GM12878 (cell line): Measurements from ENCODE around the gene CCNJL. TPM values are rescaled to one million over a fixed set of nuclear protein-coding genes. Genes with fewer than 3 reads are reported as not detected.

Experiments
- ATAC-seq: fragments of 200-7000 bp; cut with Tn5 transposase; 3 replicates; pipeline ENCODE4 v1.9.1; 2020; ENCODE audit warnings: mild to moderate bottlenecking, moderate library complexity
- BruUV-seq: library from RNA; stranded (reverse); fragments of 400-500 nt; replicated peaks from 2 replicates; lab custom pipeline; 2021; lab: Mats Ljungman, UMichigan
- CTCF ChIA-PET: fragments of 300-600 bp; sonication (Branson Sonifier 250); formaldehyde crosslinking; extraction: SDS; loops from one replicate; lab custom pipeline; 2021; ENCODE audit warnings: inconsistent platforms; lab: Yijun Ruan, JAX
- POLR2A ChIA-PET: fragments of 350-600 bp; formaldehyde crosslinking; extraction: SDS; loops from one replicate; lab custom pipeline; 2021; ENCODE audit warnings: inconsistent platforms; lab: Charles Lee
- RAD21 ChIA-PET: fragments of 300-600 bp; sonication (Branson Sonifier 250); formaldehyde crosslinking; loops from one replicate; lab custom pipeline; 2023; ENCODE audit warnings: antibody characterized with exemption; ENCODE audit not compliant: unreplicated experiment; lab: Charles Lee
- SMC1A ChIA-PET: fragments of 300-600 bp; sonication (Branson Sonifier 250); formaldehyde crosslinking; loops from one replicate; lab custom pipeline; 2023; ENCODE audit not compliant: unreplicated experiment, uncharacterized antibody; lab: Charles Lee
- DNase-seq: peaks from one replicate; pipeline ENCODE4 v3.0.0-alpha.2; 2011; ENCODE audit warnings: low read depth, low spot score
- FAIRE-seq: peaks from 3 replicates; lab custom pipeline; 2011; peaks lifted over from hg19 to GRCh38; lab: Jason Lieb, UNC
- H2AFZ ChIP-seq: 2 replicates; pipeline ENCODE4 v1.6.0; 2011; ENCODE audit warnings: low read depth, low read length, control low read depth; ENCODE audit not compliant: control insufficient read depth
- H3K27ac ChIP-seq: 2 replicates; pipeline ENCODE4 v1.5.1; 2011; ENCODE audit warnings: control low read depth; ENCODE audit not compliant: control insufficient read depth, insufficient read depth
- H3K27me3 ChIP-seq, 2 experiments: replicated peaks in 1 of 2; 2 replicates each; pipeline versions ENCODE4 v1.6.0 to v1.6.1; 2011; ENCODE audit warnings: low read length in 1 of 2; ENCODE audit not compliant: control insufficient read depth in 2 of 2, insufficient read depth in 2 of 2
- H3K36me3 ChIP-seq, 2 experiments: 2 replicates each; pipeline ENCODE4 v1.5.1; 2011; ENCODE audit warnings: low read length in 1 of 2; ENCODE audit not compliant: control insufficient read depth in 2 of 2, insufficient read depth in 2 of 2
- H3K4me1 ChIP-seq: 2 replicates; pipeline ENCODE4 v1.6.1; 2011; ENCODE audit warnings: mild to moderate bottlenecking, low read length, moderate library complexity, mixed read lengths; ENCODE audit not compliant: control insufficient read depth, insufficient read depth
- H3K4me2 ChIP-seq: 2 replicates; pipeline ENCODE4 v1.6.0; 2011; ENCODE audit warnings: control low read depth; ENCODE audit not compliant: control insufficient read depth, insufficient read depth
- H3K4me3 ChIP-seq: fragments of 200-600 bp; sonication (generic); 2 replicates; pipeline ENCODE4 v1.5.1; 2016
- H3K79me2 ChIP-seq: 2 replicates; pipeline ENCODE4 v1.6.0; 2011; ENCODE audit warnings: low read length; ENCODE audit not compliant: control insufficient read depth, insufficient read depth
- H3K9ac ChIP-seq: 2 replicates; pipeline ENCODE4 v1.8.0; 2011; ENCODE audit warnings: low read length, control low read depth, mixed read lengths; ENCODE audit not compliant: control insufficient read depth, insufficient read depth
- H3K9me3 ChIP-seq: replicated peaks from 3 replicates; pipeline ENCODE4 v1.5.1; 2011; ENCODE audit warnings: mild to moderate bottlenecking, low read length; ENCODE audit not compliant: control insufficient read depth, insufficient read depth
- H4K20me1 ChIP-seq: 2 replicates; pipeline ENCODE4 v1.6.0; 2011; ENCODE audit not compliant: control insufficient read depth, insufficient read depth
- BHLHE40 ChIP-seq, 2 experiments: fragments of 450-650 bp in 1 of 2; IDR thresholded peaks; 2 replicates each; pipeline ENCODE4 v1.6.1; 2011 to 2017; ENCODE audit warnings: low read depth in 2 of 2, borderline replicate concordance in 1 of 2, improper control_type of control experiment in 1 of 2, low read length in 1 of 2, mild to moderate bottlenecking in 1 of 2
- CHD4 ChIP-seq: fragments of 200-600 bp; sonication (generic); IDR thresholded peaks from 2 replicates; pipeline ENCODE4 v1.6.1; 2016; ENCODE audit warnings: mild to moderate bottlenecking
- E4F1 ChIP-seq: fragments of 450-650 bp; IDR thresholded peaks from 2 replicates; pipeline ENCODE4 v1.6.1; 2018; ENCODE audit warnings: borderline replicate concordance, mild to moderate bottlenecking; ENCODE audit not compliant: partially characterized antibody
- MEF2B ChIP-seq: fragments of 450-650 bp; IDR thresholded peaks from 2 replicates; pipeline ENCODE4 v1.6.1; 2018; ENCODE audit warnings: mild to moderate bottlenecking, moderate library complexity; ENCODE audit not compliant: partially characterized antibody, poor library complexity, severe bottlenecking
- MTA3 ChIP-seq: IDR thresholded peaks from 2 replicates; pipeline ENCODE4 v1.6.1; 2012; ENCODE audit warnings: low read length, inconsistent platforms, borderline replicate concordance
- NFXL1 ChIP-seq: fragments of 450-650 bp; IDR thresholded peaks from 2 replicates; pipeline ENCODE4 v1.6.1; 2017; ENCODE audit warnings: antibody characterized with exemption, mild to moderate bottlenecking, borderline replicate concordance
- PML ChIP-seq: IDR thresholded peaks from 2 replicates; pipeline ENCODE4 v1.6.1; 2012; ENCODE audit warnings: low read length, inconsistent platforms
- STAT1 ChIP-seq: fragments of 450-650 bp; conservative IDR thresholded peaks from 2 replicates; pipeline ENCODE4 v1.6.1; 2014; ENCODE audit warnings: antibody characterized with exemption, mild to moderate bottlenecking
- TAF1 ChIP-seq: IDR thresholded peaks from 2 replicates; pipeline ENCODE4 v1.6.1; 2011; ENCODE audit warnings: mild to moderate bottlenecking, low read depth, low read length, borderline replicate concordance
- ZSCAN29 ChIP-seq: fragments of 450-650 bp; IDR thresholded peaks from 2 replicates; pipeline ENCODE4 v1.6.1; 2017; ENCODE audit warnings: mild to moderate bottlenecking, moderate library complexity
- WGBS: methylation state at CpG from one replicate; pipeline ENCODE4 v1.1.6; 2016; ENCODE audit warnings: low lambda C conversion rate; ENCODE audit not compliant: insufficient replicate concordance, insufficient coverage; ENCODE audit errors: missing lambda C conversion rate; 5-methylcytosine and 5-hydroxymethylcytosine counted together
- in situ Hi-C: fragments of 300-500 bp; cut with MboI; formaldehyde crosslinking; loops from 9 replicates; pipeline ENCODE4 v1.14.3; 2018; ENCODE audit warnings: mixed read lengths
- intact Hi-C: fragments of 100-400 bp; cut with micrococcal nuclease; formaldehyde crosslinking; loops from one replicate; pipeline ENCODE4 v1.14.2; 2022; ENCODE audit not compliant: unreplicated experiment
- polyA plus RNA-seq, 11 experiments: library from polyadenylated mRNA; depleted of rRNA in 4 of 11; unstranded in 6 of 11; stranded (reverse) in 5 of 11; fragments of >200 nt; fragmentation: Nextera tagmentation in 4 of 11; fragmentation: Illumina TruSeq in 1 of 11; extraction: Ambion mirVana in 4 of 11; extraction: Trizol in 1 of 11; gene quantifications; 1 replicate in 1 of 11; 2 replicates in 10 of 11; pipeline versions ENCODE4 v1.2.1 to v1.2.3, GENCODE V29; 2011 to 2016; ENCODE audit warnings: inconsistent platforms in 2 of 11, missing spikeins in 2 of 11, low read depth in 1 of 11
- total RNA-seq, 4 experiments: library from RNA; depleted of rRNA in 3 of 4; stranded (reverse); fragments of >200 nt in 3 of 4; fragmentation: Illumina TruSeq in 1 of 4; extraction: Trizol in 1 of 4; gene quantifications; 2 replicates each; pipeline versions ENCODE4 v1.2.1 to v1.2.3, GENCODE V29; 2013 to 2021
- TF ChIP-seq, protein P1 (sequence below): IDR thresholded peaks from 2 replicates; pipeline ENCODE4 v1.6.1; 2011; ENCODE audit warnings: borderline replicate concordance, low read depth, mild to moderate bottlenecking, moderate library complexity, mixed read lengths, low read length; ENCODE audit not compliant: insufficient read depth; ENCODE audit errors: extremely low read length

The CCNJL gene
- total and polyA plus RNA-seq, 10 of the 15 experiments (the other 5 are each of a cell fraction or from before 2014, with no cell fraction given), result 0.09 to 0.20 (median 0.10) TPM; not detected in 7

DNA sequence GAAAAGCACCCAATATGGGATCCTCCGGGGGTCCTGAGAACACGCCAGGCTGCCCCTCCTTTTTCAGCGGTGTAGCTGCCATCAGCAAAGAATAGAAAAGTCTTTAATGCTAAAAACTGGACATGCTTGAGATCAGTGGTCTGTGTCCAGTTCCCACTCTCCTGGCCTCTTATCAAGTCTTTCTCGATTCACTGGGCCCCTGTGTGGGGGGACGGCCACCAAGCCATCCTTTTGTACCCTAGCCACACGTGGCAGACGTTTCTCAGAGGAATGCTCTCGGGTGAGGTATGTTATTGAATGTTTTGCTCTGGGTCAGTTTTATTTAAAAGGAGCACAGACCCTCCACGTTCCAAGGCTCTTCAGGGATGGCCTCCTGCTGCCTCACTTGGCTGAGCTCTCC, 59.4 kb downstream of the CCNJL start (continued):
- TF ChIP-seq NFXL1, result no peak

DNA sequence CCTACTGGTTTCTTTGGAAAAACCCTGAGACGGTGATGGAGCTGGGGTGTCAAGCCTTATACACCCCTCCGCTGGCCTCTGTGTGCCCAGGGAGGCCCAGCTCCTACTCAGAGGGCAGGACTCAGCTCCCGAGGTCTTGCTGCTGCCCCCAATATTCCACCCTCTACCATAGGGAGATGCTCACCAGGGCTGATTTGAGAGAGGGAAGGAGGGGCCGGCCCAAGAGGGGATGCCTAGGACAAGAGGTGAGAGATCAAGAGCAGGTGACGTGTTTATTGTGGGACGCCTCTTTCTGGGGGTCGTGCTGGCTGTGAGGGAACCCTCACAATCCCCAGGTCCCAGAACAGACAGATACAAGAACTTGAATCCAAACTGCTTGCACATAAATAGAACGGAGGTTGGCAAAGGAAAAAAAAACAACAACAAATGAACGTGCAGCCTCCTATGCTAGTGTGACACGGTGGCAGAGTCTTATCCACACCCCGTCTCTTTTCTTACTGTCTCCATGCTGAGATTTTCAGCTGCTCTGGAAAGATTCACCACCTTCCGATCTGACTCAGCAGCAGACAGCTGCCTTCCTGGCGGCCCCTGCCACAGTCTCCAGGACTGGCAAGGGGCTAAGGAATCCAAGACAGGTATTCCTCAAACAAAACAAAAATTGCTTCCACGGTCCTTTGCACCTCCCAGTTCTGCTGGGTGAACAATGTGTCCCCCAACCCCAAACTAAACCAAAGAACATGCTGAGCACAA, 60.8 kb downstream of the CCNJL start:
- ATAC-seq, result no peak
- CTCF ChIA-PET, result interaction anchor here (1.1 to 1.4 kb wide), 3 partner anchors 20 to 230 kb away, joined by 3 to 4 read pairs (median 3); no protein-coding TSS in a partner anchor

More for the DNA sequence above, 60.8 kb downstream of the CCNJL start:
- DNase-seq, result no peak
- in situ Hi-C loops (no loop called here), intact Hi-C loops (no loop called here)
- Histone ChIP-seq H3K27me3 (no peaks in the 10 kb centered on the region), H4K20me1 (no peaks in the 10 kb centered on the region), H2AFZ (no peak overlapping the region), H3K9ac (no peak overlapping the region), H3K36me3 (no peaks in the 10 kb centered on the region), H3K79me2 (no peaks in the 10 kb centered on the region), H3K4me3 (no peak overlapping the region), H3K4me1 (no peaks in the 10 kb centered on the region), H3K4me2 (no peak overlapping the region), H3K9me3 (no peaks in the 10 kb centered on the region), H3K27ac (no peak overlapping the region)
- TF ChIP-seq BHLHE40 (IDR thresholded peaks at IDR 0.05; ENCODE audit: borderline replicate concordance in 1 of 2, low read depth in 2 of 2, low read length in 1 of 2) (no peak), STAT1 (no peak), PML (no peak), MEF2B (no peak), MTA3 (no peak), ZSCAN29 (no peak), E4F1 (no peak), CHD4 (no peak), TAF1 (no peak)
- TF ChIP-seq, protein P1, sequence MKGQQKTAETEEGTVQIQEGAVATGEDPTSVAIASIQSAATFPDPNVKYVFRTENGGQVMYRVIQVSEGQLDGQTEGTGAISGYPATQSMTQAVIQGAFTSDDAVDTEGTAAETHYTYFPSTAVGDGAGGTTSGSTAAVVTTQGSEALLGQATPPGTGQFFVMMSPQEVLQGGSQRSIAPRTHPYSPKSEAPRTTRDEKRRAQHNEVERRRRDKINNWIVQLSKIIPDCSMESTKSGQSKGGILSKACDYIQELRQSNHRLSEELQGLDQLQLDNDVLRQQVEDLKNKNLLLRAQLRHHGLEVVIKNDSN, result no peak
- SMC1A ChIA-PET, result interaction anchor here (1.0 to 1.4 kb wide), 2 partner anchors 10 to 92 kb away, joined by 3 to 4 read pairs; no protein-coding TSS in a partner anchor
- no TSS peak for BruUV-seq
- POLR2A ChIA-PET, result no interaction called here
- RAD21 ChIA-PET, result no interaction called here
- no peak for FAIRE-seq
- WGBS, result 34% methylated on average over 14 of the region's 14 CpGs
